Immature natural killer cell (primary cell): Measurements from ENCODE around the gene SECISBP2. TPM values are rescaled to one million over a fixed set of nuclear protein-coding genes. Genes with fewer than 3 reads are reported as not detected.

Experiments
- DNase-seq, 3 donors: peaks; one replicate each; pipeline ENCODE4 v3.0.0; 2022; ENCODE audit warnings: mixed read lengths in 1 of 3
- H3K27ac Mint-ChIP-seq, 6 donors: one replicate each; pipeline ENCODE4 v1.8.0; 2020; ENCODE audit warnings: mixed read lengths in 6 of 6, mild to moderate bottlenecking in 5 of 6, inconsistent platforms in 4 of 6, moderate library complexity in 3 of 6
- H3K27me3 Mint-ChIP-seq, 3 donors: one replicate each; pipeline ENCODE4 v1.8.0; 2020 to 2021; ENCODE audit warnings: low read depth in 3 of 3, mild to moderate bottlenecking in 3 of 3, mixed read lengths in 3 of 3, moderate library complexity in 3 of 3, inconsistent platforms in 1 of 3
- H3K36me3 Mint-ChIP-seq, 3 donors: one replicate each; pipeline ENCODE4 v1.8.0; 2020; ENCODE audit warnings: mixed read lengths in 3 of 3, inconsistent platforms in 2 of 3, mild to moderate bottlenecking in 2 of 3
- H3K4me1 Mint-ChIP-seq, 2 donors: one replicate each; pipeline ENCODE4 v1.8.0; 2020; ENCODE audit warnings: inconsistent platforms in 2 of 2, mild to moderate bottlenecking in 2 of 2, mixed read lengths in 2 of 2, moderate library complexity in 1 of 2
- H3K4me3 Mint-ChIP-seq, 5 donors: one replicate each; pipeline ENCODE4 v1.8.0; 2020; ENCODE audit warnings: mild to moderate bottlenecking in 5 of 5, mixed read lengths in 5 of 5, inconsistent platforms in 3 of 5, moderate library complexity in 3 of 5
- H3K9me3 Mint-ChIP-seq, 6 donors: one replicate each; pipeline ENCODE4 v1.8.0; 2020; ENCODE audit warnings: mild to moderate bottlenecking in 6 of 6, mixed read lengths in 6 of 6, inconsistent platforms in 4 of 6, moderate library complexity in 3 of 6
- polyA plus RNA-seq, 3 donors: library from polyadenylated mRNA; unstranded; fragments of 300-500 nt; fragmentation: Illumina TruSeq; gene quantifications; one replicate each; pipeline ENCODE4 v1.2.3, GENCODE V29; 2021

The SECISBP2 gene
- polyA plus RNA-seq, 3 donors from 2014 or later, result 3.9 to 16.4 (median 9.7) TPM

GRCh38 chr9:89388084-89388867, 70.0 kb downstream of the SECISBP2 start:
- H3K27ac Mint-ChIP-seq, result peak overlapping the region in 2 of 6 donors; percentile 57 to 59
- no peak for DNase-seq

GRCh38 chr9:89388868-89389177, 70.5 kb downstream of the SECISBP2 start:
- H3K27ac Mint-ChIP-seq, result peak overlapping the region in 1 of 6 donors; percentile 42
- peaks cover 16 to 65% (median 38%) of the 10 kb centered on the region in 3 donors for H3K36me3 Mint-ChIP-seq
- H3K27me3 Mint-ChIP-seq, result peaks cover 0 to 6% (median 0%) of the 10 kb centered on the region in 3 donors
- H3K4me1 Mint-ChIP-seq, result peaks cover 17 to 18% of the 10 kb centered on the region in 2 donors
- H3K4me3 Mint-ChIP-seq, result no peak overlapping the region
- no peaks in the 10 kb centered on the region for H3K9me3 Mint-ChIP-seq
- DNase-seq, result no peak

More at GRCh38 chr9:89388084-89388867, 70.0 kb downstream of the SECISBP2 start:
- peaks cover under 1 to 9% (median under 1%) of the 10 kb centered on the region in 3 donors for H3K27me3 Mint-ChIP-seq
- no peaks in the 10 kb centered on the region for H3K9me3 Mint-ChIP-seq
- H3K4me3 Mint-ChIP-seq, result no peak overlapping the region
- peaks cover 14 to 62% (median 36%) of the 10 kb centered on the region in 3 donors for H3K36me3 Mint-ChIP-seq
- H3K4me1 Mint-ChIP-seq, result peaks cover 20% of the 10 kb centered on the region in 2 donors

DNA sequence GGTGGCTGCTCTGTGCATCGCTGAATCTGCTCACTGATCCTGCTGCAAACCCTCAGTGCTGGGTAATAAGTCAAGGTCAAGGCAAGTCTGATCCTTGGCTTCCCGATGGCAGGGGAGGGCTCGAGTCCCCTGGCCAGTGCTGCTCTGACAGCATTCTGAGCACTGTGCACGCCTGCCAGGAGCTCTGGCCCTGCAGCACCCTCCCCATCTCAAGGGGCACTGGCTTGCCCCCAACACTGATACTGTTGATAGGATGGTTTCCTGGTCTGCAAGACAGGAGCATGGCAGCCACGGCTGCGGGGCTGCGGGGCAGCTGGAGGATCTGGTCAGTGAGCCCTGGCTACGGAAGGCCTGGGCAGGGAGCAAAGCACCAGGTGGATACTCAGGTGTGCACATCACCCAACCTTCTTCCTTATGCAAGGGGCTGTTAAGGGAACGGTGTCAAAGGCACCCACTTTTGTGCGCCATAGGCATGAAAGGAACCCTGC, 71.8 kb downstream of the SECISBP2 start:
- Mint-ChIP-seq H3K4me1 (peaks cover 10 to 17% of the 10 kb centered on the region in 2 donors), H3K4me3 (no peak overlapping the region), H3K36me3 (peaks cover 21 to 68% (median 38%) of the 10 kb centered on the region in 3 donors), H3K9me3 (no peaks in the 10 kb centered on the region), H3K27ac (peak overlapping the region in 5 of 6 donors; percentile 23 to 74 (median 40)), H3K27me3 (peaks cover 2 to 3% (median 3%) of the 10 kb centered on the region in 3 donors)
- DNase-seq, result no peak

GRCh38 chr9:89390578-89391116, 72.3 kb downstream of the SECISBP2 start:
- no peak for DNase-seq
- peak overlapping the region in 5 of 6 donors; percentile 27 to 77 (median 49) for H3K27ac Mint-ChIP-seq
- H3K9me3 Mint-ChIP-seq, result no peaks in the 10 kb centered on the region
- H3K4me3 Mint-ChIP-seq, result no peak overlapping the region
- peaks cover 2 to 3% (median 3%) of the 10 kb centered on the region in 3 donors for H3K27me3 Mint-ChIP-seq
- H3K36me3 Mint-ChIP-seq, result peaks cover 21 to 68% (median 38%) of the 10 kb centered on the region in 3 donors
- H3K4me1 Mint-ChIP-seq, result peaks cover 12 to 17% of the 10 kb centered on the region in 2 donors

DNA sequence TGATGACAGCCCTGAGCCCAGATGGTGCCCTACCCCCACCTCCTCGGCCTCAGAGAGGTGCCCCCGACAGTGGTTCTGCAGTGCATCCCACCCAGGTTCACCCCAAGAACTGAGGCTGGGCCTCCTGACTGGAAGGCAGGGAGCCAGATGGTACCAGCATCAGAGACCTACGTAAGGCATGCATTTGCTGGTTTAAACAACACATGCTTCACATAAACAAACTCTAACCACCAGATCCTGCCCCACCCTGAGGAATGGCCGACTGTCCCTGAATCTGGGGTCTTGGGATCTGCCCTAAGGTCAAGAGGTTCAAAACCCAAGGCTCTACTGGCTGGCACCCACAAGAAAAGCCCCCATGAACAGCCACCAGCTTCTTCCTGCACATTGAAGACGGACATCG, 73.3 kb downstream of the SECISBP2 start:
- Mint-ChIP-seq H3K36me3 (peaks cover 21 to 69% (median 33%) of the 10 kb centered on the region in 3 donors), H3K27ac (no peak overlapping the region), H3K9me3 (no peaks in the 10 kb centered on the region), H3K4me3 (no peak overlapping the region), H3K4me1 (peaks cover 15 to 16% of the 10 kb centered on the region in 2 donors), H3K27me3 (peaks cover 2 to 3% (median 3%) of the 10 kb centered on the region in 3 donors)
- DNase-seq, result no peak

DNA sequence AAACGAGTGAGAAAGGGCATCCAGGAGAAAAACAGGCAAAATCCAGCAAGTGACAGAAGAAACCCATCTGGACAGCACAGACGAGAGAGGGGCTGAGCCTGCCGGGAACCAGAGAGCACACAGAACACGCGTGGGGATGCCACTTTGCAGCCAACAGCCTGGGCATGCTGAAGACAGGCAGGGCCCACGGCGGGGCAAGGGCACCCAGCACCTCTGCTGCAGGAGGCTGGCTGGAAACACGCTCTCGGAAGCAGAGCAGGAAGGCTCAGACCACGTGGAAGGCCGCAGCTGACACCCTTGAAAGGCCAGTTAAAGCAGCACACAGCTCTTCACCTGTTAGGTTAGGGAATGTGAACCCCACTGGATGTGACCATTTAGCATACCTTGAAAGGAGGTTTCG, 76.1 kb downstream of the SECISBP2 start:
- Mint-ChIP-seq H3K4me3 (no peak overlapping the region), H3K9me3 (no peaks in the 10 kb centered on the region), H3K27ac (peak overlapping the region in 2 of 6 donors; percentile 10 to 64), H3K4me1 (peaks cover 11 to 12% of the 10 kb centered on the region in 2 donors), H3K36me3 (peaks cover 25 to 84% (median 37%) of the 10 kb centered on the region in 3 donors), H3K27me3 (peaks cover 2 to 6% (median 3%) of the 10 kb centered on the region in 3 donors)
- no peak for DNase-seq

- DNase-seq, result no peak
- peaks cover 23 to 28% of the 10 kb centered on the region in 2 donors for H3K4me1 Mint-ChIP-seq
- no peak overlapping the region for H3K4me3 Mint-ChIP-seq
- peaks cover 14 to 79% (median 35%) of the 10 kb centered on the region in 3 donors for H3K36me3 Mint-ChIP-seq
- no peaks in the 10 kb centered on the region for H3K9me3 Mint-ChIP-seq
- peaks cover 1 to 6% (median 2%) of the 10 kb centered on the region in 3 donors for H3K27me3 Mint-ChIP-seq
- H3K27ac Mint-ChIP-seq, result peak overlapping the region in 1 of 6 donors; percentile 55
Observed at GRCh38 chr9:89395931-89396710, 77.8 kb downstream of the SECISBP2 start.

DNA sequence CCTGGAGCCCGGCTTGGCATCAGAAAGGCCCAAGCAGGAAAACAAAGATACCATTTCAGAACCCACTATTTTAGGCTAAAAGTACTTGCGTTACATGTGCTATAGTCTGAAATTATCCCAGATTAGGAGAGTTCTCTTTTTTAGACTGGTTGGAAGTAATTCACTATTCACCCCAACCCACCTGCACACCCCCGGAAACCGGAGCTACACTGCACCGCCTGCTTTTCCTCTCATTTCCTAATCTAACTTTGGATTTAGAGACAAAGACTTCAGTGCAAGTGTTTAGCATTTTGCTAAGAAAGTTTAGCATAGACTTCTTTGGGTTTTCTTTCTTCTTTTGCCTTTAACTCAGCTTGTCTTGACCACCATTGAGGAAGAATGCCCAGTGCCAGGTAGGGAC, 79.2 kb downstream of the SECISBP2 start:
- Mint-ChIP-seq H3K27me3 (peaks cover 0 to 6% (median 2%) of the 10 kb centered on the region in 3 donors), H3K27ac (peak overlapping the region in 1 of 6 donors; percentile 34), H3K4me3 (no peak overlapping the region), H3K36me3 (peaks cover 27 to 81% (median 39%) of the 10 kb centered on the region in 3 donors), H3K4me1 (peaks cover 31 to 40% of the 10 kb centered on the region in 2 donors), H3K9me3 (no peaks in the 10 kb centered on the region)
- DNase-seq, result no peak

- peaks cover 2 to 6% (median 2%) of the 10 kb centered on the region in 3 donors for H3K27me3 Mint-ChIP-seq
- H3K9me3 Mint-ChIP-seq, result no peaks in the 10 kb centered on the region
- no peak overlapping the region for H3K4me3 Mint-ChIP-seq
- H3K36me3 Mint-ChIP-seq, result peaks cover 27 to 72% (median 35%) of the 10 kb centered on the region in 3 donors
- no peak for DNase-seq
- peaks cover 32 to 44% of the 10 kb centered on the region in 2 donors for H3K4me1 Mint-ChIP-seq
- peak overlapping the region in 1 of 6 donors; percentile 21 for H3K27ac Mint-ChIP-seq
Observed at GRCh38 chr9:89398621-89399020, 80.3 kb downstream of the SECISBP2 start.

DNA sequence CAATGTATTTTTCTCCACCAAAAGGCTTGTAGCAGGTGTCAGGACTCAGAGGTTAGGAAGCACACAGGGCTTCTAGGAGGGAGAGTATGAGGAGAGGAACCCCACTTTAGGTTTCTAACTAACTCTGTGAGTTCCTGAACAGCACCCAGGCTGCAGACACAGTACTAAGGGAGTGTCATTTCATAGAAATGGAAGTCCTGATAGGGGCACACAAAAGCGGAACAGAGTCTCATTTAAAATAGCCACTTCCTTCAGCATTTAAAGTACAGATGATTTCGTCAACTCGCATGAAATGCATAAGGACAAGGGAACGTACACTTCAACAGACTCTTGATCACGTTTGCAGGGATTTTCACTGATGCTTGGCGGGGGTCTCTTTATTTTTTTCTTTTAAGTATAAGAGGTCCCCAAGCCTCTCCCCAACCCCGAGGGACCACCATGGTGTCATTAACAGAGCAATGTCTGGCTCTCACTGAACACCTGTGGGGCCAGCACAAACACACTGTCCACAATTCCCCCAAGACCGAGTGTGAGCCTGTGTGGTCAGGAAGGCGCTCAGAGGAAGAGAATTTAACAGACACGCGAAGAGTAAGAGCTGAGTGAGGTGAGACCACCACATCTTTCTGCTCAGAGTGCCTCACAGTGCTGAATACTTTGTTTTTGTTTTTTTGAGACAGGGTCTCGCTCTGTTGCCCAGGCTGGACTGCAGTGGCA, 82.3 kb downstream of the SECISBP2 start:
- Mint-ChIP-seq H3K4me1 (peaks cover 45 to 57% of the 10 kb centered on the region in 2 donors), H3K4me3 (peak overlapping the region in 4 of 5 donors; percentile 5 to 49 (median 11)), H3K27me3 (peaks cover 0 to 9% (median 5%) of the 10 kb centered on the region in 3 donors), H3K9me3 (no peaks in the 10 kb centered on the region), H3K36me3 (peaks cover 20 to 57% (median 28%) of the 10 kb centered on the region in 3 donors), H3K27ac (peak overlapping the region; percentile 50 to 91 (median 76))
- DNase-seq, result no peak

DNA sequence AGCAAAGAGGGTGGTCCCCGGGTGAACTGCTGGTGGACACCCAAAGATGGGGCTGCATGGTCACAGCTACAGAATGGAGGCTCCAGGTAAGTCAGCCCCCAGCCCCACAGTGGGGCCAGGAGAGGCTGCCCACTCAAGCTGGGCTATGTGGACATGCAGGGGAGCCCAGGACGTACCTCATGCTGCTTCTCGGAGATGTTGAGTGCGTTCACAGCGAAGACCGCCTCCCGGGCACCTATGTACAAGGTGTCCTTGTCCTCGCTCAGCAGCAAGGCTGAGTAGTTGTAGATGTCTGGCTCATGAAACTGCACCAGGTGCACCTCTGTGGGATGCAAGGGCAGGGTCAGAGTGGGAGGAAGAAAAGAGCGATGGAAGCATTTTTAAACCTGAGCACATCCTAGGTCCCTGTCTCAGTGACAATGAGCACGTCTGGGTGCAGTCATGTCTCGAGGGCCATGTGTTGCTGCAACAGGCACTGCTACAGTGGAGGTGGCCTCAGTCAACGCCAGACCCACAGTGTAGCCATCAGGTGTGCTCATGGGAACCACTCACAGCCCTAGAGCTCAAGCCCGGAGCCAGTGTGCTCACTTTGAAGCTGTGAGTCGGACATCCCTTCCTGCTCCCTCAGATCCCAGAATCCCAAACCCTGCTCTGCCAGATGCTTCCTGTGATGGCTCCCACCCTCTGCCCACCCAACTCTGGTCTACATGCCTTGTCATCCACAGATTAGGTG, 84.6 kb downstream of the SECISBP2 start:
- H3K4me3 Mint-ChIP-seq, result peak overlapping the region in 1 of 5 donors; percentile 22
- no peak for DNase-seq
- H3K27ac Mint-ChIP-seq, result peak overlapping the region in 2 of 6 donors; percentile 48 to 55
- peaks cover 22 to 43% (median 34%) of the 10 kb centered on the region in 3 donors for H3K36me3 Mint-ChIP-seq
- peaks cover 63 to 75% of the 10 kb centered on the region in 2 donors for H3K4me1 Mint-ChIP-seq
- H3K27me3 Mint-ChIP-seq, result peaks cover 0 to 20% (median 2%) of the 10 kb centered on the region in 3 donors
- H3K9me3 Mint-ChIP-seq, result no peaks in the 10 kb centered on the region

DNA sequence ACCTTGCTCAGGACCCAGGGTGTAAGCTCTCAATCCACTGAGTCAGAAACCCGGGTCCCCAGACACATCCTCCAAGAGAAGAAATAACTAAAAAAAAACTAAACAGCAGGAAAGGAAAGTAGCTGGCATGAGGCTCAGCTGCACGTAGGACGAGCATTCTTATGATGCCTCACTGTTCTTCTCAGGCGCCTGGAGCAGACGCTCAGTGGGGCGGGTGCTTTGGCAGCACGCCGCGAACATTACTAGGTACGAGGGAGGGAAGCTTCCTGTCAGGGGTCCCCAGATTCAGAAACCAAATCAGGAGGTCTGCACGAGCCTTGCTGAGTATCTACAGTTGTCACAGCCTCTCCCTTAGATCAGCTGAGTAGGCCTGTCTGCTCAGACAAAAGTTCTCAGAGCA, 85.8 kb downstream of the SECISBP2 start:
- Mint-ChIP-seq H3K36me3 (peaks cover 22 to 35% (median 27%) of the 10 kb centered on the region in 3 donors), H3K9me3 (no peaks in the 10 kb centered on the region), H3K27ac (peak overlapping the region in 4 of 6 donors; percentile 45 to 78 (median 66)), H3K4me1 (peaks cover 75 to 86% of the 10 kb centered on the region in 2 donors), H3K27me3 (peaks cover 5 to 22% (median 8%) of the 10 kb centered on the region in 3 donors), H3K4me3 (peak overlapping the region in 1 of 5 donors; percentile 6)
- no peak for DNase-seq
